Retina (tissue), 1 donor: ENCODE results near the gene LILRB2.
"Not testable (repeated sequence)": the region's sequence is repeated elsewhere in the genome, so short reads cannot be mapped to it uniquely, and the experiment has no call there.

Experiments used
- DNase-seq: peaks from one replicate; pipeline ENCODE4 v3.0.0-alpha.2; 2016

Gene LILRB2

DNA sequence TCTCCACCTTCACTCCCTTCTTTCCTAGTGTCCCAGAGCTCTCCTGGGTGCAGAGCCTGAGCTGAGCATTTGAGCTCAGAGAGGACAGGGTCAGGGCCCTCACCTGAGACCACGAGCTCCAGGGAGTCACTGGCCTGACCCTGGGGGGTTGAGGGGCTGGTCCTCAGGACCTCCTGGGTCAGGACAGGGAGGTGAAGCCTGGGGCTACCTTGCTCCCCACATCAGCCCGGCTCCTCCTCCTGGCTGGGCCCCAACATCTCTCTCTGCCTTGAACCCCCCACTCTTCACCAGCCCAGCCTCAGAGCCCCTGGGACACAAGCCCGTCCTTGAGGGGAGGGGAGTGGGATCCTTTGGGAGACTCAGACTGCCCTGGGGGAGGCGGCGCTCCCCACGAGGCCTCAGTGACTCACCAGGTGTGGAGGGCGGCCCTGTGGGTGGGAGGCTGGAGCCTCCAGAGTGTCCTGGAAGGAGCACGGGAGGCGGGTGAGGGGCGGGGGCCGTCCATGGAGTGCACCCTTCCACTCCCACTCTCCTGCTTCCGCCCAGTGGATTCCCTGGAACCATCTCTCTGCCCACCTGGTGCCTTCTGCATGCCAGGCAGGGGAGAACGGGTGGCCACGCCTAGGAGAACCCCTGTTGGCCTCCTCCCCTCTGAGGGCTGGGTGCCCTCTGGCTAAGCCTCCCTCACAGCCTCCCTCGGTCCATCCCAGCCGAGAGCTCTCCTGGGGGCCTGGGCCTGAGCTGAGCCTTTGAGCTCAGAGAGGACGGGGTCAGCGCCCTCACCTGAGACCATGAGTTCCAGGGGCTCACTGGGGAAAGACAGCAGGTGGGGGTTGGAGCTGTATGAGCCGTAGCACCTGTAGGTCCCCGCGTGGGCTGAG is 41.2 kb downstream of the LILRB2 start:
- DNase-seq: not testable (repeated sequence)

DNA sequence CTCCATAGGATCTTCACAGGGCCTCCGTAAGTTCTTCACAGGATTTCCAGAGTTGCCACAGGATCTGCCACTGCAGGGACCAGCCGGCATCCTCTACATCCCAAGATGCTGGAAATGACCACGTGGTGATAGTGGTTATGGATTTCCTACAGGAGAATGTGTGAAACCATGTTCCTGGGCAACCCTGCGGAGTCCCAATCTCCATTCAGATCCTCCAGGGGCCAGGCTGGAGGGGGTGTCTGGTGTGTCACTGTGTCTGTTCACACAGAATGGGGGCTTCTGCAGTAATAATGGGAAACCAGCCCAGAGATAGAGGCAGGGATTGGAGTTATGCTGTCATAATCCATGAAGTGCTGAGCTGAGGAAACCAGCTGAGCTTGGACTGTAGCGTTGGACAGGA is 47.0 kb downstream of the LILRB2 start:
- DNase-seq: no peak

DNA sequence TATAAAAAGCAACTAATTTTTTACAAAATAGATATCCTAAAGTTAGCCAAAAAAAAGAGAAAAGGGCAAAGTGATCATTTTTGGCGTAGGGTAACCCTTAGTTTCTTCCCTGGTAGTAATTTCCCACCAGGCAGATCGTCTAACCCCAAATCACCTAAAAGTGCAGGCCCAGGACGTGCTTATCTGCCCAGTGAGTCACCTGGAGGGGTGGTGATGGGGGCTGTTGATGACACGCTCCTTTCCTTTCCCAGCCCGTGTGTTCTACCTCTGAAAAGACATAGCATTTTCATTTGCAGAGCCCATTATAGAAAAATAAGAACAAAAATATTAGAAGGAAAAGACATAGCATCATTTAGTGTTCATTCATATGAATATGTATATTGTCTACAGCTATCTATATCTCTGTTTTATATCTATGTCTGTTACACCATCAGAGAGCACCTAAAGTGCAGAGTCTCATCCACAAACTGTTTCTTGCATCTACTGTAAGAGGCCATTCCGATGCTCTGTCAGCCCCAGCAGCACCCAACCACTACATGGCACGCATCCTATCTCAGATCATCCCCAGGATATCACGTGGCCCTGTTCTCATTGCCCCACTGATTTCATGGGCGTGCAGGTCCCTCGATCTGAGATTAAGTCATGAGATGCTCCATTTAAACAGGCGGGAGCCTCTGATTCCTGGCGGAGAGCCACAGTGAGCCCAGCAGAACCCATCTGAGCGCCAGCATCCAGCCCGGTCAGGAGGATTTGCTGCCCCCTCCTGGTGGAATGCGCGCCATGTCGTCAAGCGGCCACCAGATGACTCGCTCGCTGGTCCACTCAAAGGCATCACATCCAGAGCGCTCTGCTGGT is 49.6 kb downstream of the LILRB2 start:
- peak; percentile 91 for DNase-seq

DNA sequence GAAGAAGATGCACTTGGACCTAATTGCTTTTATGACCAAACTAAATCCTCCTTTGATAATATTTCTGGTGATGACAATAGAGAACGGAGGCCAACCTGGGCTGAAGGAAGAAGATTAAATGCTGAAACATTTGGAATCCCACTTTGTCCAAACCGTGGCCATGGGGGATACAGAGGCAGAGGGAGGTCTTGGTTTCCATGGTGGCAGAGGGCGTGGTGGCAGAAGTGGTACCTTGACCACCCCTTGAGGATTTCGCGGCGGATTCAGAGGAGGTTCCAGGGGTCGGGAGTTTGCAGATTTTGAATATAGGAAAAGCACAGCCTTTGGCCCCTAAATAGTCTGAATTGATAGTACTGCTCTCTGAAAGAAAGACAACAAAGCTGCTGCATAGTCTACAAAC is 50.9 kb downstream of the LILRB2 start:
- no peak for DNase-seq

DNA sequence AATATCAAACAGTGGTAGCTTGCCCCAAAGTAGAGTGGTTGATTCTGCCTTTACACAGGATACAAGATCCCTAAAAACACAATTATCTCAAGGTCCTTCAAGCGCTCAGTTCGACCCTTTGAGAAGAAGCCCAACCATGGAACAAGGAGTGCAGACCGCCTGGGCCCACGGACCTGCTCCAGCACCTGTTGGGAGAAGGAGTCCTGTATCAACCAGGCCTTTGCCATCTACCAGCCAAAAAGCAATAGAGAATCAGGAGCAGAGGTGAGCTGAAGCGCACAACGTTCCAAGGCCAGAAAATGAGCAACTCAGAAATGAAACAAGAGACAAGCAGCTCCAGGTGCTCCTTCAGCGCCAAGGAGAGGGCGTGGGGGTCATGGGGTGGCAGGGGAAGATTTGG is 51.8 kb downstream of the LILRB2 start:
- no peak for DNase-seq

DNA sequence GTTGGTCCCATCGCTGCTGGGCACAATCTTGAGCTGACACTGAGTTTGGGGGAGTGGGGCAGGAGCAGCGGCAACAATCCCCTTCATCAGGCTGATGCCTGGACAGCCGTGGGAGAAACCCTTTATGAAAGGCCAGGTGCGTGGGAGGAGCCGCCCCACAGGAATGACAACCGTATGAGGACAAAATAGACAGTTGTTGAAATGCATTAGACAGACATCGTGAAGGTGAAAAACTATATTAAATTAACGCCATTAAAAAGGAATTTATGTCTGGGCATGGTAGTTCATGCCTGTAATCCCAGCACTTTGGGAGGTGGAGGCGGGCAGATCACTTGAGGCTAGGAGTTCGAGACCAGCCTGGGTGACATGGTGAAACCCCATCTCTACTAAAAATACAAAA is 56.3 kb downstream of the LILRB2 start:
- DNase-seq: not testable (repeated sequence)

DNA sequence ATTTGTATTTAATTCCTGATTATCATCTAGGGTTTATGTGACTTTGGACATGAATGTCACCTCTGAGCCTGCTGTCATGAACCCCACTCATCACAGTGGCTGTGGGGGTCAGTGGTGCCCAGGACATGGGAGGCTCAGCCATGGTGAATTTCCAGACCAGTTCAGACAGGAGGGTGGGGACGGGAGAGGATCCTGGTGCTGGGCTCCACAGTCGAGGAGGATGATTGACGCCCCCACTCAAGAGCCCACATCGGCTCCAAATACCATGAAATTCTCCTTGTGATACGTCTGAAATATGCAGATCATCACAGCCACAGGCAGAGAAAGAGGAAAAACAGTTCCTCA is 57.0 kb downstream of the LILRB2 start:
- DNase-seq: not testable (repeated sequence)
